GM19025 (cell line): ENCODE data around the gene CENPO.

Experiments used
- ATAC-seq: cut with Tn5 transposase; IDR thresholded peaks from one replicate; pipeline ENCODE4 v1.9.1; 2021; ENCODE audit warnings: mild to moderate bottlenecking, low read depth, moderate library complexity; ENCODE audit not compliant: unreplicated experiment

The CENPO gene

GRCh38 chr2:24836206-24836605 is 43.0 kb downstream of the CENPO start:
- ATAC-seq, result no peak

GRCh38 chr2:24836706-24837105 is 43.5 kb downstream of the CENPO start:
- ATAC-seq, result no peak

- no peak for ATAC-seq
Observed at GRCh38 chr2:24837996-24838513, 44.8 kb downstream of the CENPO start.

GRCh38 chr2:24838541-24838940 is 45.3 kb downstream of the CENPO start:
- ATAC-seq, result no peak

GRCh38 chr2:24839729-24840128 is 46.5 kb downstream of the CENPO start:
- ATAC-seq, result no peak

GRCh38 chr2:24840164-24840869 is 47.1 kb downstream of the CENPO start:
- no peak for ATAC-seq

GRCh38 chr2:24840962-24841945 is 48.0 kb downstream of the CENPO start:
- ATAC-seq, result no peak

- ATAC-seq, result no peak
Observed at GRCh38 chr2:24842081-24843050, 49.1 kb downstream of the CENPO start.

GRCh38 chr2:24843330-24843860 is 50.2 kb downstream of the CENPO start:
- ATAC-seq, result no peak

GRCh38 chr2:24844023-24844685 is 50.9 kb downstream of the CENPO start:
- no peak for ATAC-seq

- ATAC-seq, result no peak
Observed at GRCh38 chr2:24845691-24846090, 52.5 kb downstream of the CENPO start.

- no peak for ATAC-seq
Observed at GRCh38 chr2:24850944-24851343, 57.7 kb downstream of the CENPO start.

GRCh38 chr2:24852026-24852425 is 58.8 kb downstream of the CENPO start:
- ATAC-seq, result no peak

GRCh38 chr2:24852431-24853020 is 59.3 kb downstream of the CENPO start:
- no peak for ATAC-seq

GRCh38 chr2:24853046-24853445 is 59.8 kb downstream of the CENPO start:
- no peak for ATAC-seq

- no peak for ATAC-seq
Observed at GRCh38 chr2:24853996-24854395, 60.8 kb downstream of the CENPO start.

GRCh38 chr2:24855022-24855622 is 61.9 kb downstream of the CENPO start:
- ATAC-seq, result no peak

GRCh38 chr2:24855726-24856125 is 62.5 kb downstream of the CENPO start:
- no peak for ATAC-seq

GRCh38 chr2:24856791-24857211 is 63.6 kb downstream of the CENPO start:
- ATAC-seq, result no peak
